GM12891 (cell line): ENCODE measurements around the gene MYO15A.

ENCODE experiments used
- DNase-seq: peaks from one replicate; pipeline ENCODE4 v3.0.0; 2011; ENCODE audit warnings: low spot score; ENCODE audit not compliant: insufficient read length
- FAIRE-seq: peaks from 2 replicates; lab custom pipeline; 2011; peaks lifted over from hg19 to GRCh38; lab: Jason Lieb, UNC
- PAX5 ChIP-seq: IDR thresholded peaks from 2 replicates; pipeline ENCODE4 v1.6.1; 2011; ENCODE audit warnings: low read length, moderate library complexity, mild to moderate bottlenecking; ENCODE audit not compliant: insufficient read depth, severe bottlenecking
- POLR2A ChIP-seq: IDR thresholded peaks from 2 replicates; pipeline ENCODE4 v1.6.1; 2011; ENCODE audit warnings: low read depth, low read length, control low read depth
- POLR2AphosphoS5 ChIP-seq: IDR thresholded peaks from 2 replicates; pipeline ENCODE4 v1.6.1; 2011; ENCODE audit warnings: low read depth, low read length, control low read depth
- POU2F2 ChIP-seq: IDR thresholded peaks from 2 replicates; pipeline ENCODE4 v1.6.1; 2011; ENCODE audit warnings: low read depth, mild to moderate bottlenecking, control low read depth, low read length, moderate library complexity
- SPI1 ChIP-seq: IDR thresholded peaks from 2 replicates; pipeline ENCODE4 v1.6.1; 2011; ENCODE audit warnings: low read depth, low read length, control low read depth
- TAF1 ChIP-seq: IDR thresholded peaks from 2 replicates; pipeline ENCODE4 v1.6.1; 2011; ENCODE audit warnings: low read depth, low read length, control low read depth

MYO15A gene

GRCh38 chr17:18166894-18167293, 58.3 kb downstream of the MYO15A start:
- no peak for TF ChIP-seq PAX5
- no peak for TF ChIP-seq POLR2AphosphoS5
- no peak for TF ChIP-seq POLR2A
- TF ChIP-seq TAF1, result no peak
- no peak for DNase-seq
- no peak for FAIRE-seq

GRCh38 chr17:18167421-18167820, 58.9 kb downstream of the MYO15A start:
- DNase-seq (no peak), FAIRE-seq (no peak)
- TF ChIP-seq POLR2A, result no peak
- no peak for TF ChIP-seq TAF1
- TF ChIP-seq POU2F2, result no peak
- no peak for TF ChIP-seq POLR2AphosphoS5
- no peak for TF ChIP-seq PAX5
- no peak for TF ChIP-seq SPI1

GRCh38 chr17:18172531-18173278, 64.1 kb downstream of the MYO15A start:
- FAIRE-seq, result no peak
- no peak for DNase-seq
- TF ChIP-seq POLR2A (no peak), SPI1 (no peak), POU2F2 (no peak), POLR2AphosphoS5 (no peak), PAX5 (no peak), TAF1 (no peak)

GRCh38 chr17:18173740-18174139, 65.2 kb downstream of the MYO15A start:
- FAIRE-seq (no peak), DNase-seq (no peak)
- TF ChIP-seq SPI1, result no peak
- no peak for TF ChIP-seq POU2F2
- TF ChIP-seq TAF1, result no peak
- no peak for TF ChIP-seq POLR2AphosphoS5
- TF ChIP-seq PAX5, result no peak
- TF ChIP-seq POLR2A, result no peak

GRCh38 chr17:18176176-18176575, 67.6 kb downstream of the MYO15A start:
- peak; percentile 33 for FAIRE-seq

GRCh38 chr17:18177133-18177532, 68.6 kb downstream of the MYO15A start:
- DNase-seq (no peak), FAIRE-seq (no peak)
- TF ChIP-seq SPI1 (no peak), TAF1 (no peak), PAX5 (no peak), POLR2AphosphoS5 (no peak), POLR2A (no peak), POU2F2 (no peak)

More at GRCh38 chr17:18176176-18176575, 67.6 kb downstream of the MYO15A start:
- TF ChIP-seq SPI1, result peak; percentile 24; the same call in 1 of the 2 replicates
- no peak for TF ChIP-seq POLR2AphosphoS5
- no peak for TF ChIP-seq TAF1
- no peak for TF ChIP-seq POLR2A
- no peak for DNase-seq

- DNase-seq (no peak), FAIRE-seq (no peak)
- TF ChIP-seq TAF1 (no peak), POLR2A (no peak), SPI1 (no peak), POLR2AphosphoS5 (no peak), PAX5 (no peak)
Measured at GRCh38 chr17:18177722-18178121, 69.2 kb downstream of the MYO15A start.

- no peak for FAIRE-seq
- no peak for DNase-seq
- TF ChIP-seq TAF1 (no peak), SPI1 (no peak)
Measured at GRCh38 chr17:18179196-18179595, 70.6 kb downstream of the MYO15A start.

- FAIRE-seq, result no peak
- TF ChIP-seq POLR2A, result no peak
- TF ChIP-seq POU2F2, result no peak
- DNase-seq, result no peak
Measured at GRCh38 chr17:18179804-18180203, 71.2 kb downstream of the MYO15A start.

- TF ChIP-seq POU2F2 (no peak), POLR2A (no peak), POLR2AphosphoS5 (no peak), SPI1 (no peak), TAF1 (no peak), PAX5 (no peak)
- no peak for DNase-seq
- peak; percentile 23 for FAIRE-seq
Measured at GRCh38 chr17:18181358-18181757, 72.8 kb downstream of the MYO15A start.
